Esophagus muscularis mucosa (tissue), 3 donors: ENCODE results near the gene PREP.

ENCODE experiments used
- CTCF ChIP-seq, 3 experiments: fragments of 200-600 bp in 2 of 3; fragments of 450-650 bp in 1 of 3; sonication (generic) in 2 of 3; IDR thresholded peaks; one replicate each; pipeline ENCODE4 v1.5.1; 2017 to 2019; ENCODE audit warnings: antibody characterized with exemption in 3 of 3, mild to moderate bottlenecking in 2 of 3, moderate library complexity in 1 of 3
- EP300 ChIP-seq: sonication (generic); formaldehyde crosslinking; IDR thresholded peaks from one replicate; pipeline ENCODE4 v1.6.1; 2017; ENCODE audit warnings: antibody characterized with exemption

GRCh38 chr6:105250533-105250932, 152.3 kb downstream of the PREP start:
- TF ChIP-seq CTCF (IDR thresholded peaks at IDR 0.05) (no peak), EP300 (no peak)
